K562 (cell line): Measurements from ENCODE around the gene ESD. TPM values are rescaled to one million over a fixed set of nuclear protein-coding genes. Genes with fewer than 3 reads are reported as not detected.

Source experiments
- E2F3 ChIP-seq: fragments of 250-450 bp; sonication (Bioruptor Pico); IDR thresholded peaks from 2 replicates; pipeline ENCODE4 v1.4.0; 2020; ENCODE audit warnings: mild to moderate bottlenecking
- ETS1 ChIP-seq: conservative IDR thresholded peaks from 2 replicates; pipeline ENCODE4 v1.6.1; 2011; ENCODE audit warnings: low read depth, mild to moderate bottlenecking, low read length; ENCODE audit not compliant: control insufficient read depth
- IRF1 ChIP-seq: sonication (generic); formaldehyde crosslinking; IDR thresholded peaks from 2 replicates; pipeline ENCODE4 v1.8.0; 2022; ENCODE audit warnings: missing genetic modification reagents, mild to moderate bottlenecking, borderline replicate concordance
- JUN ChIP-seq, 2 experiments: sonication (generic) in 1 of 2; formaldehyde crosslinking in 1 of 2; IDR thresholded peaks; 2 replicates each; pipeline versions ENCODE4 v1.6.1 to v1.8.0; 2012 to 2022; ENCODE audit warnings: borderline replicate concordance in 2 of 2, mild to moderate bottlenecking in 2 of 2, improper control_type of control experiment in 1 of 2, low read depth in 1 of 2, low read length in 1 of 2, missing genetic modification reagents in 1 of 2
- KHSRP ChIP-seq: fragments of 450-650 bp; IDR thresholded peaks from 2 replicates; pipeline ENCODE4 v1.6.1; 2017
- MAZ ChIP-seq, 2 experiments: fragments of 450-650 bp in 1 of 2; sonication (generic) in 1 of 2; formaldehyde crosslinking; IDR thresholded peaks in 1 of 2; conservative IDR thresholded peaks in 1 of 2; 2 replicates each; pipeline versions ENCODE4 v1.4.0 to v1.5.0; 2020; ENCODE audit warnings: mild to moderate bottlenecking in 1 of 2, missing genetic modification reagents in 1 of 2
- NRF1 ChIP-seq, 2 experiments: fragments of 450-650 bp; IDR thresholded peaks in 1 of 2; conservative IDR thresholded peaks in 1 of 2; 2 replicates each; pipeline ENCODE4 v1.6.1; 2014; ENCODE audit warnings: mild to moderate bottlenecking in 2 of 2
- YY1 ChIP-seq, 3 experiments: IDR thresholded peaks; 2 replicates each; pipeline ENCODE4 v1.6.1; 2011; ENCODE audit warnings: low read length in 2 of 3, mild to moderate bottlenecking in 2 of 3, moderate library complexity in 2 of 3, borderline replicate concordance in 1 of 3, control low read depth in 1 of 3, low read depth in 1 of 3; ENCODE audit not compliant: insufficient read depth in 3 of 3, insufficient replicate concordance in 2 of 3, control insufficient read depth in 1 of 3, insufficient read length in 1 of 3; ENCODE audit errors: extremely low read depth in 1 of 3
- ZNF609 ChIP-seq: sonication (generic); formaldehyde crosslinking; IDR thresholded peaks from 2 replicates; pipeline ENCODE4 v1.8.1; 2023; ENCODE audit warnings: missing genetic modification reagents, mild to moderate bottlenecking, borderline replicate concordance
- polyA plus RNA-seq, 8 experiments: library from polyadenylated mRNA; depleted of rRNA in 4 of 8; stranded (reverse) in 5 of 8; unstranded in 3 of 8; fragments of >200 nt; fragmentation: Nextera tagmentation in 2 of 8; fragmentation: Illumina TruSeq in 1 of 8; extraction: Ambion mirVana in 2 of 8; extraction: Trizol in 1 of 8; gene quantifications; 2 replicates each; pipeline versions ENCODE4 v1.2.1 to v1.2.3, GENCODE V29; 2011 to 2014; ENCODE audit warnings: inconsistent platforms in 1 of 8, missing spikeins in 1 of 8
- total RNA-seq, 7 experiments: library from RNA; depleted of rRNA in 6 of 7; stranded (reverse); fragments of >200 nt in 6 of 7; fragmentation: Illumina TruSeq in 2 of 7; extraction: Trizol in 2 of 7; gene quantifications; 2 replicates each; pipeline versions ENCODE4 v1.2.1 to v1.2.3, GENCODE V29; 2011 to 2021; ENCODE audit warnings: low replicate concordance in 1 of 7
- TF ChIP-seq, protein P1 (sequence below): fragments of 250-450 bp; sonication (Bioruptor Pico); IDR thresholded peaks from 2 replicates; pipeline ENCODE4 v1.8.0; 2022; ENCODE audit warnings: moderate library complexity, mild to moderate bottlenecking, inconsistent platforms

ESD gene
- total and polyA plus RNA-seq, 9 of the 15 experiments (the other 6 are each of a cell fraction or from before 2014, with no cell fraction given): 88.9 to 402 (median 232) TPM

- peak; percentile 56 to 59; a peak in 3 of 4 replicates for TF ChIP-seq MAZ (CRISPR knock-in tag; conservative IDR thresholded peaks at IDR 0.05 in 1 of 2, IDR thresholded peaks at IDR 0.05 in 1 of 2)
- 0 out of 2 replicates have a peak, but pooled peaks have one; percentile 60 for TF ChIP-seq E2F3 (CRISPR knock-in tag)
- no peak for TF ChIP-seq JUN (IDR thresholded peaks at IDR 0.05; ENCODE audit: borderline replicate concordance, low read depth, low read length)
- no peak; the same call in 1 of the 2 replicates for TF ChIP-seq JUN (CRISPR knock-in tag; IDR thresholded peaks at IDR 0.05; ENCODE audit: borderline replicate concordance)
- TF ChIP-seq, protein P1, sequence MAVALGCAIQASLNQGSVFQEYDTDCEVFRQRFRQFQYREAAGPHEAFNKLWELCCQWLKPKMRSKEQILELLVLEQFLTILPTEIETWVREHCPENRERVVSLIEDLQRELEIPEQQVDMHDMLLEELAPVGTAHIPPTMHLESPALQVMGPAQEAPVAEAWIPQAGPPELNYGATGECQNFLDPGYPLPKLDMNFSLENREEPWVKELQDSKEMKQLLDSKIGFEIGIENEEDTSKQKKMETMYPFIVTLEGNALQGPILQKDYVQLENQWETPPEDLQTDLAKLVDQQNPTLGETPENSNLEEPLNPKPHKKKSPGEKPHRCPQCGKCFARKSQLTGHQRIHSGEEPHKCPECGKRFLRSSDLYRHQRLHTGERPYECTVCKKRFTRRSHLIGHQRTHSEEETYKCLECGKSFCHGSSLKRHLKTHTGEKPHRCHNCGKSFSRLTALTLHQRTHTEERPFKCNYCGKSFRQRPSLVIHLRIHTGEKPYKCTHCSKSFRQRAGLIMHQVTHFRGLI (CRISPR knock-in tag): 0 out of 2 replicates have a peak, but pooled peaks have one; percentile 36
- peak; percentile 17 to 20; a peak in 2 of 4 replicates for TF ChIP-seq NRF1 (conservative IDR thresholded peaks at IDR 0.05 in 1 of 2, IDR thresholded peaks at IDR 0.05 in 1 of 2)
- no peak for TF ChIP-seq IRF1
- TF ChIP-seq KHSRP: no peak
- TF ChIP-seq ETS1: no peak
- TF ChIP-seq YY1 (IDR thresholded peaks at IDR 0.05; ENCODE audit: borderline replicate concordance in 1 of 3, control insufficient read depth in 1 of 3, extremely low read depth in 1 of 3, insufficient read depth in 3 of 3, insufficient read length in 1 of 3, insufficient replicate concordance in 2 of 3, low read depth in 1 of 3, low read length in 2 of 3): peak; percentile 70 to 97 (median 93)
- TF ChIP-seq ZNF609: no peak
Observed at GRCh38 chr13:46796515-46797474, at the start of gene ESD (continued).
